CD4-positive, alpha-beta T cell treated with Interleukin-6 for 4 hours (primary cell): ENCODE measurements around the gene COX4I1.

ENCODE experiments used
- DNase-seq: peaks from one replicate; pipeline ENCODE4 v3.0.0-alpha.2; 2020; ENCODE audit warnings: mixed read lengths

Gene COX4I1

DNA sequence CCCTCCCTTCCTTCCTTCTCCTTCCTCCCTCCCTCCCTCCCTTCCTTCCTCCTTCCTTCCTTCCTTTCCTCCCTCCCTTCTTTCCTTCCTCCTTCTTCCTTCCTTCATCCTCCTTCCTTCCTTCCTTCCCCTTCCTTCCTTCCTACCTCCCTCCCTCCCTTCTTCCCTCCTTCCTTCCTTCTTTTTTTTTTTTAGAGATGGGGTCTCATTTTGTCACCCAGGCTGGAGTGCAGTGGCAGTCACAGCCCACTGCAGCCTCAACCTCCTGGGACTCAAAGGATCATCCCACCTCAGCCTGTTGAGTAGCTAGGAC is 44.6 kb downstream of the COX4I1 start:
- no peak for DNase-seq

DNA sequence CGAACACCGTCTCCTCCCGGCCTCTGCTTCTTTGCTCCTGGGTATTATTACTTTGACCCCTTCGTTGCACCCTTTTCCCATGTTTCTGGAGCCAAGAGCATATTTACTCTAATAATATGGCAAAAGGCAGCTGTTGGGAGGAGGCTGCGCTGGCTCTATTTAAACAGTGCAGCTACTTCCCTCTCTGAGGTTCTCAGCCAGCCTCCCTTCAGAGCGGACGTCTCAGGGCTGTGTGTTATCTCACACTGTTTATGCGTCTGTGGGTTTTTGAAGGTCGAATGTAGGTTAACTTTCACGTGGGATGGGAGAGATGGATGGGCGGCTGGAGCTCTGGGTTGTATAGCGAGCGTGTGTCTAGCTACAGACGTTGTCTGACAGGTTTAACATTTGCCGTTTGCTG is 45.3 kb downstream of the COX4I1 start:
- no peak for DNase-seq

DNA sequence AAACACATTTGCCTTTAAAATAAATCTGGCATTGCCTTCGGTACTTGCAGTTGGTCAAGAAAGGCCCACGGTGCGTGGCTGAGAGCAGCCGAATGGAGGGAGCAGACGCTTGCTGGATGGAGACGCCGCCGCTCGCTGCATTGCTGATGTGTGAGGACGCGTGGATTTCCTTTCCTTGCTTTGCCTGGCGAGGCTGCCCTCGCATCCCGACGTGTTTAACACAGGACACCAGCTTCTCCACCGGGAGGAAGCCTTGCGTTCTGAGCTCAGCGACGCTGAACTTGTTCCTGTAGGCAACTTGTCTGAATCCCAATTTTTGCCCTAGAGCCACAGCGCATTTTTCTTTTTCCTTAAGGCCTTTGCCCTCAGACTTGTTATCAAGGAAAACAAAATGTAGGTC is 45.8 kb downstream of the COX4I1 start:
- DNase-seq, result no peak

DNA sequence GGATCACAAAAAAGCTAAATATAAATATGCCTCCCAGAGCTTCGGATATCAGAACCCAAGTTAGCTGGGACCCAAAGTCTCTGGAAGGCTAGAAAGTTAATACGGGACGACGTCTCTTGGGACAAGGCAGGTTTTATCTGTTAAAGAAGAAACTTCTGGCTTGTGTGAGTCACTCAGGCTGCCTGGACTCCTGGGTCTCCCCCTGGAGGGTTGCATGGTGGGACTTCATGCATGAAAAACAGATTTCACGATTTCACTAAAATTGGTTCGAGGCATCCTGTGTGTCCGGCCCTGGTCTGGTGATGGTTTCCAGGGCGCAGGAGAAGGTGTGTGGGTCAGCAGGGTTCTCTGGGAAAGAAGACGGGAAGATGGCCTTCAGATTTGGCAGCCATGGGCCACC is 47.0 kb downstream of the COX4I1 start:
- no peak for DNase-seq

- DNase-seq, result no peak
Measured at GRCh38 chr16:85847036-85847435, 47.5 kb downstream of the COX4I1 start.

GRCh38 chr16:85847681-85848601 is 48.4 kb downstream of the COX4I1 start:
- DNase-seq, result no peak

GRCh38 chr16:85848986-85849385 is 49.5 kb downstream of the COX4I1 start:
- DNase-seq, result no peak

GRCh38 chr16:85849388-85849787 is 49.9 kb downstream of the COX4I1 start:
- no peak for DNase-seq

GRCh38 chr16:85850344-85850880 is 50.9 kb downstream of the COX4I1 start:
- no peak for DNase-seq

GRCh38 chr16:85851034-85851785 is 51.7 kb downstream of the COX4I1 start:
- no peak for DNase-seq

GRCh38 chr16:85853547-85854545 is 54.4 kb downstream of the COX4I1 start:
- no peak for DNase-seq

GRCh38 chr16:85854935-85855334 is 55.4 kb downstream of the COX4I1 start:
- no peak for DNase-seq

GRCh38 chr16:85856079-85856478 is 56.6 kb downstream of the COX4I1 start:
- DNase-seq, result no peak

DNA sequence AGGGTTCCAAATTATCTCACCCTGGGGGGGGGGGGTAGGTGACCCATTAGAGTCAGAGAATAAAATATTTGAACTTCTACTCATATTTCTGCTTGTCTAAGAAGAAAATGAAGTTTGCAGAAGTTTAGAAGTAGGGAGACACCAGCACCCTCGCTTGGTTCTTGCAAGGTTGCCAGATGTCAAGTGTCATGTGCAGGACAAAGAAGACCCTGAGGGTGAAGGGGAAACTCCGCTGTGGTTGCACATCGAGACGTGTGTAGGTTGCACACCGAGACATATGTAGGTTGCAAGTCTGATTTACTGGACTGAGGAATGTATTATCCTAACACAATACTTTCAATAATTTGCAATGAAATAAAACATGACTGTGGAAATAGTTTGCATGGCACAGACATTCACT is 57.1 kb downstream of the COX4I1 start:
- no peak for DNase-seq
